HCT116 (cell line): ENCODE results near the gene SSNA1. TPM values are rescaled to one million over a fixed set of nuclear protein-coding genes. Genes with fewer than 3 reads are reported as not detected.

Experiments
- ATAC-seq: fragments of 200-7000 bp; cut with Tn5 transposase; 2 replicates; pipeline ENCODE4 v1.9.1; 2020; ENCODE audit warnings: mild to moderate bottlenecking, moderate library complexity
- BruUV-seq: library from RNA; stranded (reverse); fragments of 400-500 nt; replicated peaks from 2 replicates; lab custom pipeline; 2021; lab: Mats Ljungman, UMichigan
- CTCF ChIA-PET: fragments of 300-600 bp; sonication (Branson Sonifier 250); formaldehyde crosslinking; loops from one replicate; lab custom pipeline; 2021; ENCODE audit warnings: antibody characterized with exemption; lab: Charles Lee
- POLR2A ChIA-PET: fragments of 300-600, 350-600 bp; sonication (Branson Sonifier 250); formaldehyde crosslinking; loops from one replicate; lab custom pipeline; 2021; ENCODE audit warnings: antibody characterized with exemption; lab: Charles Lee
- RAD21 ChIA-PET, 2 experiments: fragments of 300-600 bp; sonication (Branson Sonifier 250); formaldehyde crosslinking; loops; one replicate each; lab custom pipeline; 2023; ENCODE audit warnings: low total read pairs in 2 of 2; ENCODE audit not compliant: uncharacterized antibody in 2 of 2, unreplicated experiment in 2 of 2, low non-redundant PET in 1 of 2; lab: Charles Lee
- DNase-seq: peaks from one replicate; pipeline ENCODE4 v3.0.0-alpha.2; 2010; ENCODE audit warnings: low read depth, low spot score
- H2AFZ ChIP-seq: fragments of 200-600 bp; shearing (Covaris generic), sonication (generic); 2 replicates; pipeline ENCODE4 v1.6.1; 2017; ENCODE audit warnings: low read depth, mixed run types, mixed read lengths, antibody characterized with exemption, low read length; ENCODE audit not compliant: poor library complexity, severe bottlenecking
- H3K27ac ChIP-seq: 2 replicates; pipeline ENCODE4 v1.5.1; 2012; ENCODE audit warnings: low read depth, low read length
- H3K27me3 ChIP-seq: fragments of 200-600 bp; sonication (generic); 2 replicates; pipeline ENCODE4 v1.6.1; 2016; ENCODE audit warnings: mixed run types, low read length, mixed read lengths; ENCODE audit not compliant: insufficient read depth
- H3K36me3 ChIP-seq, 2 experiments: fragments of 200-500 bp in 1 of 2; fragments of 200-600 bp in 1 of 2; sonication (Bioruptor generic) in 1 of 2; sonication (generic) in 1 of 2; 2 replicates each; pipeline versions ENCODE4 v1.5.1 to v1.6.1; 2014 to 2016; ENCODE audit warnings: low read length in 2 of 2, inconsistent platforms in 1 of 2, mixed read lengths in 1 of 2, mixed run types in 1 of 2; ENCODE audit not compliant: insufficient read depth in 2 of 2, control insufficient read depth in 1 of 2
- H3K4me1 ChIP-seq, 2 experiments: fragments of 200-600 bp in 1 of 2; sonication (generic) in 1 of 2; 2 replicates each; pipeline versions ENCODE4 v1.5.1 to v1.6.1; 2012 to 2017; ENCODE audit warnings: low read length in 2 of 2, inconsistent platforms in 1 of 2, mild to moderate bottlenecking in 1 of 2, mixed read lengths in 1 of 2, mixed run types in 1 of 2, moderate library complexity in 1 of 2; ENCODE audit not compliant: insufficient read depth in 2 of 2, control insufficient read depth in 1 of 2
- H3K4me2 ChIP-seq: fragments of 200-600 bp; sonication (generic); 2 replicates; pipeline ENCODE4 v1.6.1; 2017; ENCODE audit warnings: mixed run types, low read length, mixed read lengths
- H3K4me3 ChIP-seq, 2 experiments: fragments of 200-600 bp in 1 of 2; sonication (generic) in 1 of 2; replicated peaks in 1 of 2; 2 replicates each; pipeline ENCODE4 v1.5.1; 2011 to 2016; ENCODE audit warnings: low read length in 2 of 2, control low read depth in 1 of 2, low read depth in 1 of 2, mild to moderate bottlenecking in 1 of 2, mixed read lengths in 1 of 2, mixed run types in 1 of 2
- H3K79me2 ChIP-seq: fragments of 200-600 bp; sonication (generic); 2 replicates; pipeline ENCODE4 v1.6.1; 2017; ENCODE audit warnings: mild to moderate bottlenecking, mixed run types, low read length, moderate library complexity, mixed read lengths; ENCODE audit not compliant: insufficient read depth
- H3K9ac ChIP-seq: fragments of 200-600 bp; sonication (generic); 2 replicates; pipeline ENCODE4 v1.6.1; 2016; ENCODE audit warnings: low read length, mixed read lengths
- H3K9me2 ChIP-seq: fragments of 200-600 bp; sonication (generic), shearing (Covaris generic); 2 replicates; pipeline ENCODE4 v1.6.1; 2017; ENCODE audit warnings: mixed run types, mild to moderate bottlenecking, moderate library complexity; ENCODE audit not compliant: insufficient read depth
- H3K9me3 ChIP-seq, 2 experiments: fragments of 200-500 bp in 1 of 2; fragments of 200-600 bp in 1 of 2; sonication (Bioruptor generic) in 1 of 2; sonication (generic) in 1 of 2; 2 replicates each; pipeline ENCODE4 v1.6.1; 2014 to 2017; ENCODE audit warnings: low read length in 2 of 2, mixed read lengths in 2 of 2, inconsistent platforms in 1 of 2, low read depth in 1 of 2, mild to moderate bottlenecking in 1 of 2, mixed run types in 1 of 2, moderate library complexity in 1 of 2; ENCODE audit not compliant: control insufficient read depth in 1 of 2, insufficient read depth in 1 of 2
- H4K20me1 ChIP-seq: fragments of 200-600 bp; sonication (generic), shearing (Covaris generic); 2 replicates; pipeline ENCODE4 v1.6.1; 2017; ENCODE audit warnings: mixed run types, mild to moderate bottlenecking, moderate library complexity; ENCODE audit not compliant: insufficient read depth
- CEBPB ChIP-seq: IDR thresholded peaks from 2 replicates; pipeline ENCODE4 v1.6.1; 2012; ENCODE audit warnings: low read depth
- EZH2 ChIP-seq: fragments of 200-600 bp; sonication (generic); IDR thresholded peaks from 2 replicates; pipeline ENCODE4 v1.6.1; 2017; ENCODE audit warnings: antibody characterized with exemption, mixed run types
- EZH2phosphoT487 ChIP-seq: fragments of 200-600 bp; IDR thresholded peaks from 2 replicates; pipeline ENCODE4 v1.6.1; 2018; ENCODE audit warnings: antibody characterized with exemption, borderline replicate concordance
- MAX ChIP-seq: IDR thresholded peaks from 2 replicates; pipeline ENCODE4 v1.6.1; 2012
- POLR2A ChIP-seq: IDR thresholded peaks from 2 replicates; pipeline ENCODE4 v1.7.0; 2011; ENCODE audit warnings: borderline replicate concordance; ENCODE audit not compliant: insufficient read depth, insufficient read length; ENCODE audit errors: extremely low read depth
- POLR2AphosphoS5 ChIP-seq: IDR thresholded peaks from 2 replicates; pipeline ENCODE4 v1.6.1; 2011; ENCODE audit warnings: mild to moderate bottlenecking, low read depth, low read length, moderate library complexity
- SIN3A ChIP-seq: IDR thresholded peaks from 2 replicates; pipeline ENCODE4 v1.6.1; 2012; ENCODE audit warnings: low read depth
- SRF ChIP-seq: IDR thresholded peaks from 2 replicates; pipeline ENCODE4 v1.6.1; 2012; ENCODE audit warnings: low read depth
- YY1 ChIP-seq: IDR thresholded peaks from 2 replicates; pipeline ENCODE4 v1.6.1; 2011; ENCODE audit warnings: low read length, low read depth, moderate library complexity, mild to moderate bottlenecking; ENCODE audit not compliant: insufficient replicate concordance; ENCODE audit errors: extremely low read depth
- ZFX ChIP-seq: fragments of 450-650 bp; IDR thresholded peaks from 2 replicates; pipeline ENCODE4 v1.6.1; 2017
- intact Hi-C: fragments of 100-400 bp; cut with micrococcal nuclease; formaldehyde crosslinking; loops from 2 replicates; pipeline ENCODE4 v1.10.0; 2022
- total RNA-seq: library from RNA; stranded (reverse); gene quantifications from one replicate; pipeline ENCODE4 v1.2.1, GENCODE V29; 2021; ENCODE audit not compliant: unreplicated experiment
- TF ChIP-seq, protein P1 (sequence below): IDR thresholded peaks from 2 replicates; pipeline ENCODE4 v1.6.1; 2012

Gene SSNA1
- total RNA-seq, 1 experiment from 2014 or later, result 84.7 TPM

DNA sequence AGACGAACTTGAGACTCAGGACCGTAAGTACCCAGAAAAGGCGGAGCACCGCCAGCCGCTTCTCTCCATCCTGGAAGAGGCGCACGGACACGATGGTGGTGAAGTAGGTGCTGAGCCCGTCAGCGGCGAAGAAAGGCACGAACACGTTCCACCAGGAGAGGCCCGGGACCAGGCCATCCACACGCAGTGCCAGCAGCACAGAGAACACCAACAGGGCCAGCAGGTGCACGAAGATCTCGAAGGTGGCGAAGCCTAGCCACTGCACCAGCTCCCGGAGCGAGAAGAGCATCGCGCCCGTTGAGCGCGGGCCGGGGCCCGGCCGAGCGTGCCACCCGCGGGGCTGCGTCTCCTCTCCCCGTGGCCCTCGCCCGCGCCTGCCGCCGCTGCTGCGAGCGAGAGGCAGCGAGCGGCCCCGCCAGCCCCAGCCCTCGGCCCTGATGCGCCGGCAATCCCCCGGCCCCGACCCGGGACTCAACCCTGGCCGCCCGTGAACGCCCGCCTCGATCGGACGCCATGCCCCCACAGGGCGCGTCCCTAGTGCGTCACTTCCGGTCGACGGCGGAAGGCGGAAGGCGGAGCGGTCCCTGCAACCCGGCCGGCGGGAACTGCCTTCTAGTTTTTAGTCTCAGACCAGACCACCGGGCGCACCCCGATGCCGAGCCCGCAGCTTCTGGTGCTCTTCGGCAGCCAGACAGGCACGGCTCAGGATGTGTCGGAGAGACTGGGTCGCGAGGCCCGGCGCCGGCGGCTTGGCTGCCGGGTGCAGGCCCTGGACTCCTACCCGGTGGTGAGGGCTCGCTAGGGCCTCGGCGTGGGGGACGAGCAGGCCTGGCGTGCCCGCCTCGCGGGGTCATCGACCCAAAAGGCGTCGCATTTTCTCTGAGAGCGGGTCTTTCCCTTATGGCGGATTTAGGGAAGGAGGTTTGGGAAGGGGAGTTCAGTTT lies 16.9 kb downstream of the SSNA1 start, which contains the start of the genes NDOR1 and TMEM203:
TSS of gene NDOR1 (plus strand) at position 575 of the 944 bp plus-strand sequence. CDS start at position 653, 78 bp downstream.
TSS of gene TMEM203 (minus strand) at position 523 of the 944 bp plus-strand sequence. CDS start at position 289, 234 bp downstream.
- POLR2A ChIA-PET, result interaction anchor here (1.9 to 2.1 kb wide), 2 partner anchors 16 to 18 kb away, joined by 6 read pairs; partner anchors contain the start of gene SSNA1
- Histone ChIP-seq H3K79me2 (peaks cover 62% of the 10 kb centered on the region), H3K4me1 (peaks cover 22 to 35% of the 10 kb centered on the region in 2 experiments), H3K27ac (peak within 1 kb of the TSS; percentile 78), H3K36me3 (peaks cover 0 to 13% of the 10 kb centered on the region in 2 experiments; a peak in 2 of 4 replicates), H3K9me2 (no peaks in the 10 kb centered on the region), H3K4me3 (peak within 1 kb of the TSS; percentile 91 to 98), H3K27me3 (no peaks in the 10 kb centered on the region), H4K20me1 (no peaks in the 10 kb centered on the region), H3K9me3 (no peaks in the 10 kb centered on the region), H3K9ac (peak within 1 kb of the TSS; percentile 95), H3K4me2 (peak within 1 kb of the TSS; percentile 93), H2AFZ (no peak within 1 kb of the TSS)
- CTCF ChIA-PET, result no interaction called here
- DNase-seq (peak; percentile 62), ATAC-seq (peak; percentile 46)
- RAD21 ChIA-PET, result no interaction called here
- intact Hi-C loops, result loop anchor here (2.0 kb wide), 1 partner anchor 17 kb away; the partner anchor contains the start of gene RNF208
- BruUV-seq, result no TSS peak
- TF ChIP-seq CEBPB (no peak), MAX (no peak), SRF (no peak), EZH2phosphoT487 (no peak), SIN3A (no peak), POLR2AphosphoS5 (peak; percentile 88), ZFX (peak; percentile 97), EZH2 (no peak), YY1 (peak; percentile 94), POLR2A (peak; percentile 93)
- TF ChIP-seq, protein P1, sequence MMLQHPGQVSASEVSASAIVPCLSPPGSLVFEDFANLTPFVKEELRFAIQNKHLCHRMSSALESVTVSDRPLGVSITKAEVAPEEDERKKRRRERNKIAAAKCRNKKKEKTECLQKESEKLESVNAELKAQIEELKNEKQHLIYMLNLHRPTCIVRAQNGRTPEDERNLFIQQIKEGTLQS, result no peak
